Loucy (cell line): ENCODE measurements around the gene TMED3.

Source experiments
- H2AFZ ChIP-seq: fragments of 200-600 bp; sonication (generic); 2 replicates; pipeline ENCODE4 v1.6.0; 2016; ENCODE audit warnings: antibody characterized with exemption, mild to moderate bottlenecking, low read length, moderate library complexity
- H3F3A ChIP-seq: fragments of 200-600 bp; 2 replicates; pipeline ENCODE4 v1.6.0; 2016; ENCODE audit warnings: antibody characterized with exemption, low read depth, mild to moderate bottlenecking
- H3K27me3 ChIP-seq: fragments of 200-600 bp; sonication (generic); 2 replicates; pipeline ENCODE4 v1.6.1; 2014; ENCODE audit warnings: low read length, mild to moderate bottlenecking; ENCODE audit not compliant: insufficient read depth, poor library complexity, severe bottlenecking
- H3K36me3 ChIP-seq: fragments of 200-600 bp; sonication (generic); 2 replicates; pipeline ENCODE4 v1.6.1; 2016; ENCODE audit warnings: low read length; ENCODE audit not compliant: insufficient read depth
- H3K4me1 ChIP-seq: fragments of 200-600 bp; sonication (generic); 2 replicates; pipeline ENCODE4 v1.5.1; 2014; ENCODE audit warnings: low read length, mild to moderate bottlenecking; ENCODE audit not compliant: insufficient read depth, poor library complexity, severe bottlenecking
- H3K4me2 ChIP-seq: fragments of 200-600 bp; sonication (generic); 2 replicates; pipeline ENCODE4 v1.6.0; 2014; ENCODE audit warnings: antibody characterized with exemption, low read length, low read depth, mild to moderate bottlenecking; ENCODE audit not compliant: poor library complexity, severe bottlenecking
- H3K4me3 ChIP-seq: fragments of 200-600 bp; sonication (generic); 2 replicates; pipeline ENCODE4 v1.5.1; 2014; ENCODE audit warnings: low read length, mild to moderate bottlenecking, mixed read lengths; ENCODE audit not compliant: poor library complexity, severe bottlenecking
- H3K79me2 ChIP-seq: fragments of 200-600 bp; sonication (generic); 2 replicates; pipeline ENCODE4 v1.6.1; 2014; ENCODE audit warnings: low read length; ENCODE audit not compliant: insufficient read depth
- H3K9ac ChIP-seq: fragments of 200-600 bp; sonication (generic); 2 replicates; pipeline ENCODE4 v1.6.0; 2014; ENCODE audit warnings: mild to moderate bottlenecking, low read depth, low read length, moderate library complexity; ENCODE audit not compliant: poor library complexity, severe bottlenecking
- H3K9me2 ChIP-seq: fragments of 200-600 bp; sonication (generic); replicated peaks from 2 replicates; pipeline ENCODE4 v1.6.1; 2016; ENCODE audit warnings: low read depth, low read length, mixed read lengths
- H3K9me3 ChIP-seq: fragments of 200-600 bp; sonication (generic); 2 replicates; pipeline ENCODE4 v1.6.1; 2014; ENCODE audit warnings: mild to moderate bottlenecking, antibody characterized with exemption, low read length, low read depth; ENCODE audit not compliant: insufficient read depth
- H4K20me1 ChIP-seq: fragments of 200-600 bp; sonication (generic); 2 replicates; pipeline ENCODE4 v1.6.0; 2014; ENCODE audit warnings: antibody characterized with exemption, low read length, mild to moderate bottlenecking; ENCODE audit not compliant: insufficient read depth, poor library complexity, severe bottlenecking
- EZH2phosphoT487 ChIP-seq: fragments of 200-600 bp; IDR thresholded peaks from 2 replicates; pipeline ENCODE4 v1.6.1; 2018; ENCODE audit warnings: antibody characterized with exemption, mild to moderate bottlenecking, moderate library complexity, borderline replicate concordance
- TF ChIP-seq, protein P1 (sequence below): fragments of 200-600 bp; sonication (generic); conservative IDR thresholded peaks from 2 replicates; pipeline ENCODE4 v1.5.1; 2014; ENCODE audit warnings: mild to moderate bottlenecking, antibody characterized with exemption, low read length

The TMED3 gene

DNA sequence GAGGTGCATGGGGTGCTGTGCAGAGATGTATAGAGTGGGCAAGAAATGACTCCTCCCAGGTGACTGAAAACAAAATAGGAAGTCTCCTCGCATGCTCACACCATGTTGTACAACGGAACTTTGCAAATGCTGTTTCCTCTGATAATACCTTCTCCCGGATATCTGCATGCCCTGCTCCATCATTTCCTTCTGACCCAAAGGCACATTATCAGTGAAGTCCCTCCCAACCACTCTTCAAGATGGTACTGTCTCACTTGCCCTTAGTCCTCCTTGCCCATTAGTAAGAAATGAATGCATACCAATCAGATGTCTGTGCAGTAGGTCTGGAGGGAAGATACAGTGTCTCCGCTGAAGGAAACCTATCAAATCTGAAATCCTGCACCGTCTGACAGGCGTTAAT, 12.0 kb downstream of the TMED3 start:
- TF ChIP-seq, protein P1, sequence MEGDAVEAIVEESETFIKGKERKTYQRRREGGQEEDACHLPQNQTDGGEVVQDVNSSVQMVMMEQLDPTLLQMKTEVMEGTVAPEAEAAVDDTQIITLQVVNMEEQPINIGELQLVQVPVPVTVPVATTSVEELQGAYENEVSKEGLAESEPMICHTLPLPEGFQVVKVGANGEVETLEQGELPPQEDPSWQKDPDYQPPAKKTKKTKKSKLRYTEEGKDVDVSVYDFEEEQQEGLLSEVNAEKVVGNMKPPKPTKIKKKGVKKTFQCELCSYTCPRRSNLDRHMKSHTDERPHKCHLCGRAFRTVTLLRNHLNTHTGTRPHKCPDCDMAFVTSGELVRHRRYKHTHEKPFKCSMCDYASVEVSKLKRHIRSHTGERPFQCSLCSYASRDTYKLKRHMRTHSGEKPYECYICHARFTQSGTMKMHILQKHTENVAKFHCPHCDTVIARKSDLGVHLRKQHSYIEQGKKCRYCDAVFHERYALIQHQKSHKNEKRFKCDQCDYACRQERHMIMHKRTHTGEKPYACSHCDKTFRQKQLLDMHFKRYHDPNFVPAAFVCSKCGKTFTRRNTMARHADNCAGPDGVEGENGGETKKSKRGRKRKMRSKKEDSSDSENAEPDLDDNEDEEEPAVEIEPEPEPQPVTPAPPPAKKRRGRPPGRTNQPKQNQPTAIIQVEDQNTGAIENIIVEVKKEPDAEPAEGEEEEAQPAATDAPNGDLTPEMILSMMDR: no peak
- TF ChIP-seq EZH2phosphoT487: no peak
- Histone ChIP-seq H3K4me3 (no peak overlapping the region), H3K27me3 (no peaks in the 10 kb centered on the region), H3K9ac (no peak overlapping the region), H3K9me3 (no peaks in the 10 kb centered on the region), H3K9me2 (no peaks in the 10 kb centered on the region), H3K4me2 (no peak overlapping the region), H2AFZ (no peak overlapping the region), H3K36me3 (peaks cover 59% of the 10 kb centered on the region), H3K79me2 (peaks cover 5% of the 10 kb centered on the region; the same call in 1 of the 2 replicates), H3K4me1 (no peaks in the 10 kb centered on the region), H4K20me1 (peaks cover 3% of the 10 kb centered on the region), H3F3A (no peaks in the 10 kb centered on the region)

DNA sequence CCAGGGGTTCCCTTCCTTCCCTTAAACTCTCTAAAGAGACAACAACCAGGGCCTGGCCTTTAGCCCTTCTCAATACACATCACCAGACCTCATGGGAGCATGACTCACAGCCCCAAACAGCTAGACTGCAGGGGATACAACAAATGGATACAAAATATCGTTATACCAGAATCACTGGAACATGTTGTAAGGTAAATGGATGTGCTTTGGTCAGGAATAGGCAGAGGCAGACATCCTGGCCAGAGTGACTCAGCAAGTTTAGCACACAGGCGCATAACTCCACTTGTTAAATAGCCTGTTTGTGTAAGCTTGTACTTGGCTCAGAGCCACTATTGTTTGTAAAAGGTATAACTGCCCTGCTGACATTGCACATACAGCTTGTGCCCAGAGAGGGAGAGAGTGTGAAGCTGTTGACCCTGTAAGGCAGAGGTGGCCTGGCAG, 18.3 kb downstream of the TMED3 start:
- Histone ChIP-seq H3K4me3 (no peak overlapping the region), H2AFZ (no peak overlapping the region), H3K4me1 (peaks cover 4% of the 10 kb centered on the region), H3K27me3 (no peaks in the 10 kb centered on the region), H3K9ac (no peak overlapping the region), H4K20me1 (peaks cover 3% of the 10 kb centered on the region), H3K9me3 (no peaks in the 10 kb centered on the region), H3K36me3 (peaks cover 12% of the 10 kb centered on the region; the same call in 1 of the 2 replicates), H3K9me2 (no peaks in the 10 kb centered on the region), H3F3A (no peaks in the 10 kb centered on the region), H3K79me2 (no peaks in the 10 kb centered on the region), H3K4me2 (no peak overlapping the region)
- TF ChIP-seq, protein P1: no peak

DNA sequence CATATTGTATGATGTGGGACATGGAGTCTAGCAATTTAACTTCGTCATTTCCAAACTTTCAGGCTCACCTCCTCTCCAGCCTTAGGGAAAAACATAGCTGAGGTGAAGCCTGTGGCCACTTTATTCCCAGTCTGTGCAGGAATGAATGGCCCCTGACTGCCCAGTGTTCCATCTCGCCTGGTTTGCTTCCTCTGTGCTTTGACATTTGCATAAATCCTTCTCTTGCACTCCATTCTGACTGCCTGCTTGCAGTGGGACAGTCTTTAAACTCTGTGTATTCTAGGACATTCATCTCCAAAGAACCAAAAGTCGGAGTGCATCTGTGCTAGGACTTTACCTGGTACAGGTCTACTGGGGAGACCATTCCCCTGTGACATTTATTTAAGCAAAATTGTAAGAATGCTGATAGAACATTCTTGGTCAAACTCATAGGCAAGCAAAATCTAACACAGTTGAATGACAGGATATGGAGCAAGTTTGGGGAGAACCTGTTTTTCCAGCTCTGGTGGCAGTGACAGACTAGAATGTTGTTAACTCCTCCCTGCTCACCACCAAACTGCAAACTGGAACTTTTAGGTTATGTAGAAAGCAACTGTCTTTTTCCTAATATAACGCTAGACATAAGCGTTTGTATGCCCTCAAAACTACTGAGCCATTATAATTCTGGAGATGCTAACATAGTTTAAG, 22.1 kb downstream of the TMED3 start:
- Histone ChIP-seq H3K4me2 (no peak overlapping the region), H3K4me3 (no peak overlapping the region), H3K27me3 (no peaks in the 10 kb centered on the region)

More for the DNA sequence above, 22.1 kb downstream of the TMED3 start:
- Histone ChIP-seq H3K9me3 (no peaks in the 10 kb centered on the region), H3F3A (no peaks in the 10 kb centered on the region), H3K36me3 (no peaks in the 10 kb centered on the region), H3K9ac (no peak overlapping the region), H3K79me2 (no peaks in the 10 kb centered on the region), H2AFZ (no peak overlapping the region), H4K20me1 (no peaks in the 10 kb centered on the region), H3K9me2 (no peaks in the 10 kb centered on the region), H3K4me1 (peaks cover 4% of the 10 kb centered on the region)
- TF ChIP-seq, protein P1: no peak
- TF ChIP-seq EZH2phosphoT487: no peak
